NT2/D1 (cell line): ENCODE data around the gene GNAO1.

Experiments
- DNase-seq: peaks from one replicate; pipeline ENCODE4 v3.0.0-alpha.2; 2011; ENCODE audit warnings: low read depth, low spot score
- H3K27me3 ChIP-seq: 2 replicates; pipeline ENCODE4 v1.6.0; 2011; ENCODE audit warnings: mild to moderate bottlenecking; ENCODE audit not compliant: insufficient read length, insufficient read depth
- H3K36me3 ChIP-seq: 2 replicates; pipeline ENCODE4 v1.6.1; 2011; ENCODE audit warnings: mild to moderate bottlenecking, low read length, mixed read lengths; ENCODE audit not compliant: insufficient read depth, insufficient read length
- H3K4me1 ChIP-seq: 2 replicates; pipeline ENCODE4 v1.5.1; 2011; ENCODE audit not compliant: insufficient read depth, insufficient read length
- H3K4me3 ChIP-seq: 2 replicates; pipeline ENCODE4 v1.5.1; 2011; ENCODE audit warnings: low read depth; ENCODE audit not compliant: insufficient read length
- H3K9ac ChIP-seq: 2 replicates; pipeline ENCODE4 v1.6.0; 2011; ENCODE audit warnings: low read depth; ENCODE audit not compliant: insufficient read length
- H3K9me3 ChIP-seq: 2 replicates; pipeline ENCODE4 v1.5.1; 2011; ENCODE audit warnings: mild to moderate bottlenecking, low read length; ENCODE audit not compliant: insufficient read depth
- SUZ12 ChIP-seq: IDR thresholded peaks from 2 replicates; pipeline ENCODE4 v1.6.1; 2011; ENCODE audit not compliant: insufficient read length, insufficient read depth; ENCODE audit errors: extremely low read depth
- YY1 ChIP-seq: IDR thresholded peaks from 2 replicates; pipeline ENCODE4 v1.6.1; 2011; ENCODE audit not compliant: insufficient read length, insufficient read depth
- ZNF274 ChIP-seq: IDR thresholded peaks from 2 replicates; pipeline ENCODE4 v1.6.1; 2011; ENCODE audit warnings: mild to moderate bottlenecking, low read depth, low read length

The GNAO1 gene

GRCh38 chr16:56303066-56303715 is 111.9 kb downstream of the GNAO1 start:
- no peak overlapping the region for H3K4me3 ChIP-seq
- no peak for DNase-seq
- no peaks in the 10 kb centered on the region for H3K36me3 ChIP-seq
- H3K9me3 ChIP-seq: no peaks in the 10 kb centered on the region
- no peak overlapping the region for H3K9ac ChIP-seq
- TF ChIP-seq ZNF274 (no peak), YY1 (no peak), SUZ12 (no peak)
- H3K4me1 ChIP-seq: peaks cover 25% of the 10 kb centered on the region
- no peaks in the 10 kb centered on the region for H3K27me3 ChIP-seq

GRCh38 chr16:56303880-56304279 is 112.6 kb downstream of the GNAO1 start:
- no peaks in the 10 kb centered on the region for H3K9me3 ChIP-seq
- no peak overlapping the region for H3K9ac ChIP-seq
- H3K36me3 ChIP-seq: no peaks in the 10 kb centered on the region
- TF ChIP-seq YY1 (no peak), ZNF274 (no peak), SUZ12 (no peak)
- H3K4me3 ChIP-seq: no peak overlapping the region
- peaks cover 24% of the 10 kb centered on the region for H3K4me1 ChIP-seq
- H3K27me3 ChIP-seq: no peaks in the 10 kb centered on the region
- DNase-seq: no peak

GRCh38 chr16:56305956-56306565 is 114.8 kb downstream of the GNAO1 start:
- no peak for DNase-seq

GRCh38 chr16:56306690-56307533 is 115.6 kb downstream of the GNAO1 start:
- no peak for DNase-seq
- H3K27me3 ChIP-seq: no peaks in the 10 kb centered on the region
- H3K9ac ChIP-seq: no peak overlapping the region
- H3K4me1 ChIP-seq: peaks cover 13% of the 10 kb centered on the region
- H3K9me3 ChIP-seq: no peaks in the 10 kb centered on the region
- no peak overlapping the region for H3K4me3 ChIP-seq
- no peaks in the 10 kb centered on the region for H3K36me3 ChIP-seq
- TF ChIP-seq YY1 (no peak), SUZ12 (no peak), ZNF274 (no peak)

More at GRCh38 chr16:56305956-56306565, 114.8 kb downstream of the GNAO1 start:
- Histone ChIP-seq H3K9ac (peak overlapping the region; percentile 26), H3K4me3 (no peak overlapping the region), H3K36me3 (no peaks in the 10 kb centered on the region), H3K4me1 (peaks cover 13% of the 10 kb centered on the region), H3K27me3 (no peaks in the 10 kb centered on the region), H3K9me3 (no peaks in the 10 kb centered on the region)
- TF ChIP-seq YY1 (no peak), SUZ12 (no peak), ZNF274 (no peak)

- Histone ChIP-seq H3K9me3 (no peaks in the 10 kb centered on the region), H3K36me3 (no peaks in the 10 kb centered on the region), H3K4me3 (no peak overlapping the region), H3K4me1 (peaks cover 13% of the 10 kb centered on the region), H3K9ac (no peak overlapping the region), H3K27me3 (no peaks in the 10 kb centered on the region)
- TF ChIP-seq YY1: no peak
- no peak for TF ChIP-seq ZNF274
- TF ChIP-seq SUZ12: no peak
- DNase-seq: no peak
These were observed 116.2 kb downstream of the GNAO1 start for GRCh38 chr16:56307534-56307873.

GRCh38 chr16:56309008-56309407 is 117.7 kb downstream of the GNAO1 start:
- Histone ChIP-seq H3K27me3 (no peaks in the 10 kb centered on the region), H3K4me3 (no peak overlapping the region), H3K9me3 (no peaks in the 10 kb centered on the region), H3K36me3 (no peaks in the 10 kb centered on the region), H3K9ac (no peak overlapping the region), H3K4me1 (peaks cover 13% of the 10 kb centered on the region)
- DNase-seq: no peak
- TF ChIP-seq ZNF274 (no peak), SUZ12 (no peak), YY1 (no peak)

GRCh38 chr16:56310690-56311089 is 119.4 kb downstream of the GNAO1 start:
- Histone ChIP-seq H3K36me3 (no peaks in the 10 kb centered on the region), H3K27me3 (no peaks in the 10 kb centered on the region), H3K4me3 (no peak overlapping the region), H3K4me1 (peaks cover 13% of the 10 kb centered on the region), H3K9me3 (no peaks in the 10 kb centered on the region), H3K9ac (no peak overlapping the region)
- DNase-seq: no peak
- TF ChIP-seq SUZ12 (no peak), ZNF274 (no peak), YY1 (no peak)
